Body of pancreas (tissue), 4 donors: ENCODE data around the gene KNOP1. TPM values are rescaled to one million over a fixed set of nuclear protein-coding genes. Genes with fewer than 3 reads are reported as not detected.
A peak's percentile ranks its signal among the peaks of the same experiment; 100 is the strongest.

Source experiments
- ATAC-seq: fragments of 150-250 bp; one replicate; pipeline ENCODE4 v1.9.1; 2016
- DNase-seq, 4 donors: peaks; one replicate each; pipeline ENCODE4 v3.0.0-alpha.2; 2019
- H3K27ac ChIP-seq, 4 donors: fragments of 200-600 bp; sonication (generic); 1 replicate in 3 of 4; 2 replicates in 1 of 4; pipeline versions ENCODE4 v1.5.1 to v1.6.1; 2016 to 2019; ENCODE audit warnings: mild to moderate bottlenecking in 1 of 4, mixed read lengths in 1 of 4, moderate library complexity in 1 of 4
- H3K27me3 ChIP-seq, 2 donors: fragments of 200-600 bp; sonication (generic); one replicate each; pipeline ENCODE4 v1.6.0; 2016; ENCODE audit warnings: mild to moderate bottlenecking in 1 of 2
- H3K36me3 ChIP-seq, 2 donors: fragments of 200-600 bp; sonication (generic); replicated peaks in 1 of 2; 2 replicates each; pipeline ENCODE4 v1.5.1; 2016; ENCODE audit warnings: low read depth in 2 of 2; ENCODE audit not compliant: insufficient read depth in 1 of 2
- H3K4me1 ChIP-seq: fragments of 200-600 bp; sonication (generic); one replicate; pipeline ENCODE4 v1.6.0; 2016
- H3K4me3 ChIP-seq, 2 donors: fragments of 200-600 bp; sonication (generic); 1 replicate in 1 of 2; 2 replicates in 1 of 2; pipeline ENCODE4 v1.5.1; 2016 to 2019
- H3K9me3 ChIP-seq, 3 donors: fragments of 200-600 bp; sonication (generic); 1 replicate in 2 of 3; 2 replicates in 1 of 3; pipeline ENCODE4 v1.5.1; 2016
- POLR2A ChIP-seq, 3 donors: fragments of 450-650 bp; IDR thresholded peaks; one replicate each; pipeline ENCODE4 v1.6.1; 2016; ENCODE audit warnings: antibody characterized with exemption in 3 of 3, mild to moderate bottlenecking in 2 of 3
- WGBS, 2 donors: methylation state at CpG; one replicate each; pipeline ENCODE4 v1.1.5; 2017; 5-methylcytosine and 5-hydroxymethylcytosine counted together
- intact Hi-C: fragments of 100-400 bp; cut with DNase I; formaldehyde crosslinking; loops from one replicate; pipeline ENCODE4 v1.15.1; 2023
- total RNA-seq, 2 donors: library from RNA; depleted of rRNA; stranded (reverse); fragments of >200 nt; gene quantifications; one replicate each; pipeline ENCODE4 v1.1.0, GENCODE V29; 2016
- TF ChIP-seq, protein P1 (sequence below), 7 experiments: fragments of 450-650 bp in 4 of 7; fragments of 200-600 bp in 3 of 7; sonication (generic) in 3 of 7; IDR thresholded peaks; one replicate each; pipeline ENCODE4 v1.5.1; 2016 to 2019; ENCODE audit warnings: antibody characterized with exemption in 7 of 7

Gene KNOP1
- total RNA-seq, 2 donors from 2014 or later, result 8.6 to 12.2 TPM

DNA sequence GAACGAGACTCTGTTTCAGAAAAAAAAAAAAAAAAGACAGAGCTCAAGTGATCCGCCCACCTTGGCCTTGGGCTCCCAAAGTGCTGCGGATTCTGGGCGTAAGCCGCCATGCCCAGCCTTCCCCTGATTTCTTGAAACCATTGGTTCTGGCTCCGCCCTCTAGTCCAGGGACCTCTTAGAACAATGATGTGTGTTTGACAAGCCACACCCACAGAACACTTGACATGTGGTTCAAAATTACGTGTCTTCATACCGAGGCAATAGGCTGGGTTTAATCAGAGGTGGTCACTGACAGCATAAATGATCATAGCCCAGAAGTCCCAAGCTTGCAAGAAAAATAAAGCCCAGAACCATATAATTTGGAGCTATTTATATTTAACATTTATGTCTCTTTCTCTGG lies 23.0 kb downstream of the KNOP1 start:
- peaks cover 36% of the 10 kb centered on the region for H3K4me1 ChIP-seq
- DNase-seq, result no peak

DNA sequence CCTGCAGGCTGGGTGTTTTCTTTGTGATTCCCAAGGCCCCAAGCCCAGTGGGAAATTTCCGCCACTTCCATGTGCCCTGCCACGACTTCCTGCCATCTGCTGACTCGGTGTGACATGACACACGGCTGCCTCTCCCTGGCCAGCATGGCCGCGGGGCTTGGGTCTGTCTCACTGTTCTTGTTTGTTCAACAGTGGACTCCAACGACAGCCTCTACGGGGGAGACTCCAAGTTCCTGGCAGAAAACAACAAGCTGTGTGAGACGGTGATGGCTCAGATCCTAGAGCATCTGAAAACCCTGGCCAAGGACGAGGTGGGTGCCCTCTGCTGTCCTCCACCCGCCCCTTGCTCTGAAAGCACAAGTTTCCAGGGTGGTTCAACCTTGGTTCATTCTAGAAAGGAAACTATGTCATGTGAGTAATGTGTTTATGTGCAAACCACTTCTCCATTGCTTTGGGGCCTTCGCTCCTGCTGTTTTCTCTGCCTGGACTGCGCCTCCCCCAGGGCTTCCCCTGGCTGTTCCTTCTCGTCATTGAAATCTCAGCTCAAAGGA lies 26.8 kb downstream of the KNOP1 start:
- Histone ChIP-seq H3K27ac (peak overlapping the region in 1 of 4 donors; percentile 13), H3K9me3 (no peaks in the 10 kb centered on the region), H3K4me3 (no peak overlapping the region), H3K4me1 (peaks cover 4% of the 10 kb centered on the region), H3K27me3 (no peaks in the 10 kb centered on the region), H3K36me3 (no peaks in the 10 kb centered on the region)
- 81 to 86% methylated on average over 10 to 14 of the region's 14 CpGs for WGBS, 2 donors
- no peak for ATAC-seq
- TF ChIP-seq POLR2A (IDR thresholded peaks at IDR 0.05), result no peak
- TF ChIP-seq, protein P1, sequence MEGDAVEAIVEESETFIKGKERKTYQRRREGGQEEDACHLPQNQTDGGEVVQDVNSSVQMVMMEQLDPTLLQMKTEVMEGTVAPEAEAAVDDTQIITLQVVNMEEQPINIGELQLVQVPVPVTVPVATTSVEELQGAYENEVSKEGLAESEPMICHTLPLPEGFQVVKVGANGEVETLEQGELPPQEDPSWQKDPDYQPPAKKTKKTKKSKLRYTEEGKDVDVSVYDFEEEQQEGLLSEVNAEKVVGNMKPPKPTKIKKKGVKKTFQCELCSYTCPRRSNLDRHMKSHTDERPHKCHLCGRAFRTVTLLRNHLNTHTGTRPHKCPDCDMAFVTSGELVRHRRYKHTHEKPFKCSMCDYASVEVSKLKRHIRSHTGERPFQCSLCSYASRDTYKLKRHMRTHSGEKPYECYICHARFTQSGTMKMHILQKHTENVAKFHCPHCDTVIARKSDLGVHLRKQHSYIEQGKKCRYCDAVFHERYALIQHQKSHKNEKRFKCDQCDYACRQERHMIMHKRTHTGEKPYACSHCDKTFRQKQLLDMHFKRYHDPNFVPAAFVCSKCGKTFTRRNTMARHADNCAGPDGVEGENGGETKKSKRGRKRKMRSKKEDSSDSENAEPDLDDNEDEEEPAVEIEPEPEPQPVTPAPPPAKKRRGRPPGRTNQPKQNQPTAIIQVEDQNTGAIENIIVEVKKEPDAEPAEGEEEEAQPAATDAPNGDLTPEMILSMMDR (IDR thresholded peaks at IDR 0.05), result no peak
- no peak for DNase-seq
- intact Hi-C loops, result no loop called here

More for the DNA sequence above, 23.0 kb downstream of the KNOP1 start:
- intact Hi-C loops, result no loop called here
- ATAC-seq, result no peak
- TF ChIP-seq, protein P1 (IDR thresholded peaks at IDR 0.05), result no peak
- no peak for TF ChIP-seq POLR2A (IDR thresholded peaks at IDR 0.05)
- Histone ChIP-seq H3K9me3 (no peaks in the 10 kb centered on the region), H3K27me3 (no peaks in the 10 kb centered on the region), H3K4me3 (no peak overlapping the region), H3K27ac (no peak overlapping the region), H3K36me3 (no peaks in the 10 kb centered on the region)
- WGBS, 2 donors, result 91 to 96% methylated on average over 8 of the region's 8 CpGs

DNA sequence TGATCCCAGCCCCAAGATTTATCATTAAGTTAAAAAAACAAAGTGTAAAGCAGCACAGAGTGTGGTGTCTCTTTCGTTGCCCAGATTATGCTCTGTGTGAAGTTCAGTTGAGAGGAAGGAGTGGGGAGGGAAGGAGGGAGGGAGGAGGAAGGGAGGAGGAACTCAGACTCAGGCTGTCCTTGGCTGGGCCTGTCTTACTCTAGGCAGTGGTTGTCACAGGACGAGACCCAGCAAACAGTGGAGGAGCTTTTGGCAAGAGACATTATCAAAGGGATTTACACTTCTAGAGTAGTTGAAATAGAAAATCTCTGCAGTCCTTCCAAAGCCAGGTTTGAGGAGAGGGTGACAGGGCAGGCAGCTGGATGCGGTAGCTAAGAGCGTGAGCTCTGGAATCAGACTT lies 27.8 kb downstream of the KNOP1 start:
- Histone ChIP-seq H3K4me1 (no peaks in the 10 kb centered on the region), H3K9me3 (no peaks in the 10 kb centered on the region), H3K36me3 (peaks cover 0 to 2% of the 10 kb centered on the region in 2 donors), H3K4me3 (no peak overlapping the region), H3K27me3 (no peaks in the 10 kb centered on the region), H3K27ac (no peak overlapping the region)
- WGBS, 2 donors, result 74 to 80% methylated on average over 4 of the region's 4 CpGs
- TF ChIP-seq, protein P1 (IDR thresholded peaks at IDR 0.05), result no peak
- TF ChIP-seq POLR2A (IDR thresholded peaks at IDR 0.05), result no peak
- DNase-seq (no peak), ATAC-seq (no peak)
- intact Hi-C loops, result no loop called here

GRCh38 chr16:19689342-19689741 lies 28.7 kb downstream of the KNOP1 start:
- ATAC-seq (no peak), DNase-seq (no peak)
- no peaks in the 10 kb centered on the region for H3K9me3 ChIP-seq
- H3K27ac ChIP-seq, result no peak overlapping the region
- WGBS, 2 donors, result 96 to 98% methylated on average over 5 of the region's 5 CpGs
- intact Hi-C loops, result no loop called here
- H3K4me3 ChIP-seq, result no peak overlapping the region
- no peak for TF ChIP-seq POLR2A (IDR thresholded peaks at IDR 0.05)
- TF ChIP-seq, protein P1 (IDR thresholded peaks at IDR 0.05), result no peak
- H3K4me1 ChIP-seq, result no peaks in the 10 kb centered on the region
- H3K27me3 ChIP-seq, result no peaks in the 10 kb centered on the region
- H3K36me3 ChIP-seq, result peaks cover 0 to 3% of the 10 kb centered on the region in 2 donors

GRCh38 chr16:19688396-19689024 lies 29.5 kb downstream of the KNOP1 start:
- Histone ChIP-seq H3K27me3 (no peaks in the 10 kb centered on the region), H3K9me3 (no peaks in the 10 kb centered on the region), H3K4me3 (no peak overlapping the region), H3K27ac (no peak overlapping the region), H3K36me3 (peaks cover 0 to 4% of the 10 kb centered on the region in 2 donors), H3K4me1 (no peaks in the 10 kb centered on the region)
- intact Hi-C loops, result no loop called here
- 89 to 95% methylated on average over 17 of the region's 18 CpGs for WGBS, 2 donors
- no peak for DNase-seq
- no peak for ATAC-seq
- no peak for TF ChIP-seq POLR2A (IDR thresholded peaks at IDR 0.05)
- TF ChIP-seq, protein P1 (IDR thresholded peaks at IDR 0.05), result no peak
